Measurements from ENCODE around the gene VWDE.

Gene VWDE

GRCh38 chr7:12305502-12305901 is 98.2 kb downstream of the VWDE start:
- DNase-seq (ENCODE audit: low read depth): no peak
- TF ChIP-seq, protein P1, sequence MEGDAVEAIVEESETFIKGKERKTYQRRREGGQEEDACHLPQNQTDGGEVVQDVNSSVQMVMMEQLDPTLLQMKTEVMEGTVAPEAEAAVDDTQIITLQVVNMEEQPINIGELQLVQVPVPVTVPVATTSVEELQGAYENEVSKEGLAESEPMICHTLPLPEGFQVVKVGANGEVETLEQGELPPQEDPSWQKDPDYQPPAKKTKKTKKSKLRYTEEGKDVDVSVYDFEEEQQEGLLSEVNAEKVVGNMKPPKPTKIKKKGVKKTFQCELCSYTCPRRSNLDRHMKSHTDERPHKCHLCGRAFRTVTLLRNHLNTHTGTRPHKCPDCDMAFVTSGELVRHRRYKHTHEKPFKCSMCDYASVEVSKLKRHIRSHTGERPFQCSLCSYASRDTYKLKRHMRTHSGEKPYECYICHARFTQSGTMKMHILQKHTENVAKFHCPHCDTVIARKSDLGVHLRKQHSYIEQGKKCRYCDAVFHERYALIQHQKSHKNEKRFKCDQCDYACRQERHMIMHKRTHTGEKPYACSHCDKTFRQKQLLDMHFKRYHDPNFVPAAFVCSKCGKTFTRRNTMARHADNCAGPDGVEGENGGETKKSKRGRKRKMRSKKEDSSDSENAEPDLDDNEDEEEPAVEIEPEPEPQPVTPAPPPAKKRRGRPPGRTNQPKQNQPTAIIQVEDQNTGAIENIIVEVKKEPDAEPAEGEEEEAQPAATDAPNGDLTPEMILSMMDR (IDR thresholded peaks at IDR 0.05; ENCODE audit: low read length, missing control alignments): no peak
- no peak overlapping the region for H3K4me3 ChIP-seq (replicated peaks; ENCODE audit: low read depth, low read length)

DNA sequence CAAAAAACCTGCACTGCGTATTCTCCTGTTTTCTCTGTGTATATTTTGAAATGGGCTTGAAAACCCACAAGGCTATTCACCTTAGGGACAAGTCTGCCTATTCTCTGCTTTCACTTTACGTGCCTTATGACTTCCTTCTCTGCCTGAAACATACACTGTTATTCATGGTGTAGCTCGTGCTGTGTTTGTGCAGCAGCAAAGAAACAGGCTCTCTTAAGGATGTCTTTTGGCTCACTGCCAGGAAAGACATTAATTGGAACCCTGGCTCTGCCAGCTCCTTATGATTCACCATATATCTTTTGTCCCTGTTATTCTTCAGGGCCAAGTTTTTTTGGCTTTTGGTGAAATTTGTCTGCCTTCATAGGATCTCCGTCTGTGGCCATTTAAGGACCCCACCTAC is 100.2 kb downstream of the VWDE start:
- TF ChIP-seq, protein P1 (IDR thresholded peaks at IDR 0.05; ENCODE audit: low read length, missing control alignments): no peak
- DNase-seq (ENCODE audit: low read depth): peak; percentile 16
- H3K4me3 ChIP-seq (replicated peaks; ENCODE audit: low read depth, low read length): no peak overlapping the region

DNA sequence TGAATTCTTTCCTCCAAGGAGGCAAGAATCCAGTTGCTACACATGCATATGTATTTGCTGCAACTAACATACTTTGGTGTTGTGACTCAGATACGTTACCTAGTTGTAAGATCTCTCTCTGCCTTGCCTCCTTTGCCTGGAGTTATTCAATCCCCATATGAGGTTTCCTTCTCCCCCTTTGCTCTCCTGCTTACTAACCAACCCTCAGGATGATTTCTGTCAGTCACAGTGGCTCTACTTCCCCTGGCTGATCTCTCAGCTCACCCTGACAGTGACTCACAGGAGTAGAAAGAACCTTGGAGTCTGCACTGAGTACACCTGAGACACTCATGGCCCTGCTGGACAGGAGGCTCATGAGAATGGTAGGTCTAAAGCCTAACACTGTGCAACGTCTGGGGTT is 100.6 kb downstream of the VWDE start:
- TF ChIP-seq, protein P1 (IDR thresholded peaks at IDR 0.05; ENCODE audit: low read length, missing control alignments): no peak
- no peak overlapping the region for H3K4me3 ChIP-seq (replicated peaks; ENCODE audit: low read depth, low read length)
- no peak for DNase-seq (ENCODE audit: low read depth)

GRCh38 chr7:12300415-12300814 is 103.2 kb downstream of the VWDE start:
- DNase-seq (ENCODE audit: low read depth): no peak
- TF ChIP-seq, protein P1 (IDR thresholded peaks at IDR 0.05; ENCODE audit: low read length, missing control alignments): no peak
- H3K4me3 ChIP-seq (replicated peaks; ENCODE audit: low read depth, low read length): no peak overlapping the region

DNA sequence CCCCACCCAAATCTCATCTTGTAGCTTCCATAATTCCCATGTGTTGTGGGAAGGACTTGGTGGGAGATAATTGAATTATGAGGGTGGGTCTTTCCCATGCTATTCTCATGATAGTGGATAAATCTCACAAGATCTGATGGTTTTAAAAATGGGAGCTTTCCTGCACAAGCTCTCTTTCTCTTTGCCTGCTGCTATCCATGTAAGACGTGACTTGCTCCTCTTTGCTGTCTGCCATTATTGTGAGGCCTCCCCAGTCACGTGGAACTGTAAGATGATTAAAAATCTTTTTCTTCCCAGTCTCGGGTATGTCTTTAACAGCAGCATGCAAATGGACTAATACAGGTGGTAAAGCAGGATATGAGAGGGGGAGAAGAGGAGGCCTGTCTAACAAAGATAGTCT is 104.3 kb downstream of the VWDE start:
- no peak overlapping the region for H3K4me3 ChIP-seq (replicated peaks; ENCODE audit: low read depth, low read length)
- DNase-seq (ENCODE audit: low read depth): no peak
- TF ChIP-seq, protein P1 (IDR thresholded peaks at IDR 0.05; ENCODE audit: low read length, missing control alignments): no peak

GRCh38 chr7:12297283-12298108 is 106.2 kb downstream of the VWDE start:
- TF ChIP-seq, protein P1 (IDR thresholded peaks at IDR 0.05; ENCODE audit: low read length, missing control alignments): no peak
- no peak overlapping the region for H3K4me3 ChIP-seq (replicated peaks; ENCODE audit: low read depth, low read length)
- no peak for DNase-seq (ENCODE audit: low read depth)
